Effector CD8-positive, alpha-beta T cell (primary cell): Measurements from ENCODE around the gene PLEKHN1.
A peak's percentile ranks its signal among the peaks of the same experiment; 100 is the strongest.
"Not testable (repeated sequence)": the region's sequence is repeated elsewhere in the genome, so short reads cannot be mapped to it uniquely, and the experiment has no call there.

ENCODE experiments used
- DNase-seq: peaks from one replicate; lab custom pipeline; 2025; lab: John Stamatoyannopoulos, UW

The PLEKHN1 gene

GRCh38 chr1:992362-992761 is 26.1 kb downstream of the PLEKHN1 start:
- DNase-seq: no peak

- DNase-seq: no peak
Observed at GRCh38 chr1:993379-993995, 27.2 kb downstream of the PLEKHN1 start.

- DNase-seq: not testable (repeated sequence)
Observed at GRCh38 chr1:994546-994945, 28.3 kb downstream of the PLEKHN1 start.

GRCh38 chr1:995665-996633 is 29.7 kb downstream of the PLEKHN1 start:
- no peak for DNase-seq

GRCh38 chr1:996851-997712 is 30.8 kb downstream of the PLEKHN1 start:
- no peak for DNase-seq

DNA sequence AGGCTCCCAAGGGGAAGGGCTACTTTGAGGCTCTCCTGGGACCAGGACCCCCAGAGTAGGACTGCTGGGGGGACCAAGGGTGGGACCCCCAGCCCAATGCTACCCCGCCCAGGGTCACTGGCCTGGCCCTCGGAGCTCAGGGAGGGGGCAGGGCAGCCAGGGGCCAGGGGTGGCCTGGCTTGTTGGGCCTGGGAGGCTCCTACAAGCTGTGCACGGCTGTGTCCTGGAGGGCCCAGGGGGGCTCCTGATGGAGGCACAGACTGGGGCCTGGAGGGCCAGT is 31.4 kb downstream of the PLEKHN1 start:
- no peak for DNase-seq

DNA sequence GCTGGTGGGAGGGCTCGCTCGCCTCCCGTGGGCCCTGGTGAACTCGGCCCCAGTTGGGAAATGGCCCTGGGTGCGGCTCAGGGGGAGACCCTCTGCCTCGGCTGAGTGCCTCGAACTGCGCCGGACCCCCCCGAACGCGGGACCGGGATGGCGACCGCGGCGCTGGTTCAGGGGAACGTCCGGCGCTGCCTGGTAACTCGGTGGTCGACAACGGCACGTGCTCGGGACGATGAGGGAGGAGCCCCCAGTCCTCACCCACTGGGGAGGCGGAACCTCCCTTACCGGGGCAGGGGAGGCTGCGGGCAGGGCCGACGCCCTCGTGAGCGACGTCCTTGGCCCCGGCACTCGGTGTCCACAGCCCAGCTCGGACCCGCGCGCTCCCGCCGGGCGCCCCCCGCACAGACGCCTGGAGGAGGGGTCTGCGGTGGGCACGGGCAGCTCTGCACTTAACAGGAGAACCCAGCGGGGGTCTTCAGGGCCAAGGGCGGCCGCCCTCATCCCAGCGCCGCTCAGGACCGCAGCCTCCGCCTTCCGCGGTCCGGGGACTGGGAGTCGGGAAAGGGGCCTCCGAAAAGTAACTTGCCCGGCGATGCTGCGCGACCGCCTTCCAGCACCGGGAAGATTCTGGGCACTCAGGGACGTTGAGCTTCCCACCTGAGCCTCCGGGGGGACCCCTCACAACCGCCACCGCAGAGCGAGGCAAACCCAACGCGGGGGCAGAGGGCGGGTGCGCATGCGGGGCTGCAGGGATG is 31.9 kb downstream of the PLEKHN1 start:
- no peak for DNase-seq

- no peak for DNase-seq
Observed at GRCh38 chr1:998745-998994, 32.4 kb downstream of the PLEKHN1 start.

GRCh38 chr1:998995-999724 is 32.9 kb downstream of the PLEKHN1 start:
- no peak for DNase-seq

DNA sequence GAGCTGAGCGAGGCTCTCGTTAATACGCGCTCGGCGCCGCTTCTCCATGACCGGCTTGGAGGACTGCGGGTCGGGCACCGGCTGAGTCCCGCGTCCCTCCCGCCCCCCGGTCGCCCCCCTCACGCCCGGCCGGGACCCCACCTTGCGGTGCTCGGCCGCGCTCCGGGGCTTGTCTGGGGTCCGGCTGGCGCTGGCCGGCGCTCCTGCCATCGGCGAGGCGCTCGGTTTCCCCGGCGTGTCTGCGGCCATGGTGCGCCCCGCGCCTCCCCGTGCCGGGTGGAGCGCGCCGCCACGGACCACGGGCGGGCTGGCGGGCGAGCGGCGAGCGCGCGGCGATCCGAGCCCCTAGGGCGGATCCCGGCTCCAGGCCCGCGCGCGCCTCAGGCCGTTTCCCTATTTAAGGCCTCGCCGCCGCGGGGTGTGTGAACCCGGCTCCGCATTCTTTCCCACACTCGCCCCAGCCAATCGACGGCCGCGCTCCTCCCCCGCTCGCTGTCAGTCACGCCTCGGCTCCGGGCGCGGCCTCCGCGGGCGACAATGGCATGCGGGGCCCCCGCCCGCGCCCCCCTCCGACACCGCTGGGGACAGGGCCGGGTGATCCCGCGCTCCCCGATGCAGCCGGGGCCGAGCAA is 33.6 kb downstream of the PLEKHN1 start, which contains the start of gene HES4:
Gene HES4 (minus strand): TSS at position 373 of the 632 bp plus-strand sequence. CDS start 124 bp downstream, at position 249.
- peak; percentile 35 for DNase-seq

GRCh38 chr1:1000357-1001056 is 34.2 kb downstream of the PLEKHN1 start:
- DNase-seq: peak; percentile 48

GRCh38 chr1:1001057-1001783 is 34.9 kb downstream of the PLEKHN1 start:
- no peak for DNase-seq

GRCh38 chr1:1003618-1004419 is 37.5 kb downstream of the PLEKHN1 start:
- no peak for DNase-seq

DNA sequence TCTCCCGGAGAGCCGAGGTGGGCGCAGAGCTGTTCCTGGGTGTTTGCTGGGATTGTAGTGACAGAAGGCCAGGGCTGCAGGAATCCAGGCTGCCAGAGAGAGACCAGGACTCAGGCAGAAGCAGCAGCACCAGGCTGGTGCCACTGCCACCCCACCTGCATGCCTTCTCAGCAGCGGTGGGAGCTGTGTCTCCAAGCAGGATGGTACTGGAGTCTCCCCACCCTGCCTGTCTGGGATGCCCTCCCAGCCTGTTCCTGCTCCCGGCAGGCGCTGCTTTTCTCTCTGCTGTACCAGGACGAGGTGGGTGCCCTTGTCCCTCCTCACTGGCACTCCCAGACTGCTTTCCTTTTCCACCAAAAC is 38.1 kb downstream of the PLEKHN1 start:
- no peak for DNase-seq

DNA sequence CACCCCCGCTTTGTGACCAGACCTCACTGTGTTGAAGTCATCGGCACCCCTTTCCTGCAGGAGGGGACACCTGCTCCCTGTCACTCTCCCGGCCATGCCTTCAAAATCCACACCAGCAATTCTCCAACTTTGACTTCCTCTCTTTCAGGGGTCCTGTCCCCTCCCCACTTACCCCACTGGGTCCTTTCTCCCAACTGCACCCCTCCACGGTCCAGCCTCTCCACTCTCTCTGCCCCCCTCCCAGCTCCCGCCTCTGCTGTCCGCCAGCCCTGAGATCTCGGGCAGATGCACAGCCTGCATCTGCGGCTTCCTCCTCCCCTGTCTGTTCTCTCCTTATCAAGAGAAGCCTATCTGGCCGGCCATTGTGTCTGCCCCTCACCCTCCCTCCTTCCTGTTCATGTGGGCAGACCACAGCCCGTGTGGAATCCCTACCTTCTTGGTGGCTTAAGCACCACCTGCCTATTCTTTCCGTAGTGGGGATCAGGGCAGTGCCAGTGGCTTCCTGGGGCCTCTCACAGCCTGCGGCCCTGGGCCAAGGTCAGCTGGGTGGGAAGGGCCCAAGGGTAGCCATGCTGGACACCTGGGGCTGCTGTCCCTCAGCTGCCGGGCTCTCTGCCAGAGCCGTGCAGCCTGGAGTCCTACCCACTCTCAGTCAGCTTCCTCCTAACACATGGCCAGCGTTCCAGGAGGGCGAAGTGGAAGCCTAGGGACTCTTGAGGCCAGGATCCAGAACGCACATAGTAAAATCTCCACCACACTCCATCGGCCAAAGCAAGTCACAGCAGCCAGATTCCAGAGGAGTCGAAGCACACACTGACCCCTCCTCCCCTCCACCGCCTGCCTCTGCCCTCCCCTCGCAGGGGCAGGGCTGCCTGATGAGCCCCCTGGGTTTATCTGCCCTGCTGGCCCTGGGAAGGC is 38.8 kb downstream of the PLEKHN1 start:
- DNase-seq: no peak

GRCh38 chr1:1005774-1006304 is 39.6 kb downstream of the PLEKHN1 start:
- no peak for DNase-seq
